GM19043 (cell line): Measurements from ENCODE around the gene PRR23E.

Experiments
- ATAC-seq: cut with Tn5 transposase; IDR thresholded peaks from one replicate; pipeline ENCODE4 v1.9.1; 2021; ENCODE audit warnings: low read depth; ENCODE audit not compliant: unreplicated experiment

Gene PRR23E

GRCh38 chr3:127206611-127207516 is 13.9 kb downstream of the PRR23E start:
- no peak for ATAC-seq

DNA sequence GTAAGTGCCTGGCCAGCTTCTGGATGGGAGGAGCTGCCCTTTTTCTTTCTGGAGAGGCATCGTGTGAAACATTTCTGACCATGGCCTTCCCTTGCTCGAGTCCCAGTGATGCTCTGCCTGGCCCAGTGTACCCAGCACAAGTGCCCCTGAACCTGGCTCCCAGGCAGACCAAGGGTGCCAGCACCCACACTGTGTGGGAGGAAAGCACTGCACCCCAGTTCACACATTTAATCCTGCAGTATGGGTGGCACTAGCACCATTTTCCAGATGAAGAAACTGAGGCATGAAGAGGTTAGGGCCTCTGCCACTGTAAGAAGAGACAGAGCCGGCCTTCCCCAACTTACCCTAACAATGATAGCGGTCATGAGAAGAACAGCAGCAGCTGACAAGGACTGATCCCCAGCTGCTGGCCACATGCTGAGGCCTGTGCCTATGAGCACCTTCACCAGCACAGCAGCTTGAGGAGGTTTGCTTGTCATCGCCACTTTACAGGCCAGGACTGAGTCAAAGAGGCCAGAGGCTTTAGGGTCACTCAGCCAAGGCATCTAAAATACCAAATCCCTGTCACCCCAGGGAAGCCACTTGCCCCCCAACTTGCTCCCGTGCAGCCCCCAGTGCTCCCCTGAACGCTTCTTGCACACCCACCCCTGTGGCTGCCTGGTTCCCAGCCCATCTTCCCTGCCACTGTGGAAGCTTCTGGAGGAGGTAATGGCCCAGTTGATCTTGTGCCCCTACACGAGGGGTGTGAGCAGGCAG is 15.0 kb downstream of the PRR23E start:
- no peak for ATAC-seq

GRCh38 chr3:127208483-127209100 is 15.7 kb downstream of the PRR23E start:
- no peak for ATAC-seq

- no peak for ATAC-seq
Measured at GRCh38 chr3:127209155-127209839, 16.4 kb downstream of the PRR23E start.

DNA sequence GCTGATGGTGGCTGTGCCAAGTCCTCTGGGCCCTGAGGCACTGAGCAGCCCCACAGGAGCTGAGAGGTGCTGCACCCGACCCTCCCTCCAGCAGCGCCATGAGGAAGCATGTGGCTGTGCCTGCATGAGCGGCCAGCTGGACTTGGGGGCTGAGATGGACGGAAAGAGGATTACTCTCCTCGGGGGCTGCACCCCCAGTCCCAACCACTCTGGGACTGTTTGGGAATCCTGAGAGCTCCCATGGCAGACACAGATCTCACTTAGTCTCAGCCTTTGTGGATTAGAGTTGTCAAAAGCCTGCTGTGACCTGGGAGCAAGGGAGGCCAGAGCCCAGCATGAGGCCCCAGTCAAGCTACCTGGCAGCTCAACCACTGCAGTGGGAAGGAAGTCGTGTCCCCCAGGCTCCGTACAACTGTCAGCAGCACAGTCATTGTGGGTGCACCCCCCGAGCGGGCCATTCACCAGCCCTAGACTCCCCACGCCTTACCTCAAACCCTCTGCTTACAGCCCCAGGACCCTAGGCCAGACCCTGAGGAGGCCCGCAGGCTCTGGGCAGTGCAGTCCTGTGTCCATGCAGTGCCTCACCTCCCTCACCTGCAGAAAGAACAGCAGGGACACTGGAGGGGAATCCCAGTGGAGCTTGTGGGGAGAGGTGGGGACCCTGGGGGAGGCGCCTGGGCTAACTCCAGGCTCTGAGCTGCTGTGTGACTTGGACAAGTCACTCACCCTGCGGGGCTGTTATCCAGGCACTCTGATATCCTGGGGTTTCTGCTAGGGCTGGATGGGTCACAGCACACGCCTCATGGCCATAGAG is 17.1 kb downstream of the PRR23E start:
- no peak for ATAC-seq

DNA sequence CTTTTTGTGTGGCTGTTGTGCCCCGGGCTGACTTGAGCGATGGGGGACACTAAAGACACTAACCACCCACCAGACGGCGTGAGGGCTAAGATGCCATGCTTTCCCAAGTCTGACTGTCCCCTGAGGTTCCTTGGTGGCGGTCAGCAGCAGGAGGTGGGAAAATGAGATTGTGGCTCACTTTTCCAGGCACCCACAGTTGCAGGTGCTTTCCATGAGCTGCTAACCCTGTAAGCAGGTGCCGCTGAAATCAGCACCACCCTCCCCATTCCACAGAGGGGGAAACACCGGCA is 17.7 kb downstream of the PRR23E start:
- ATAC-seq: no peak

- ATAC-seq: no peak
Measured at GRCh38 chr3:127211118-127212060, 18.5 kb downstream of the PRR23E start.

GRCh38 chr3:127212231-127212630 is 19.3 kb downstream of the PRR23E start:
- ATAC-seq: no peak

DNA sequence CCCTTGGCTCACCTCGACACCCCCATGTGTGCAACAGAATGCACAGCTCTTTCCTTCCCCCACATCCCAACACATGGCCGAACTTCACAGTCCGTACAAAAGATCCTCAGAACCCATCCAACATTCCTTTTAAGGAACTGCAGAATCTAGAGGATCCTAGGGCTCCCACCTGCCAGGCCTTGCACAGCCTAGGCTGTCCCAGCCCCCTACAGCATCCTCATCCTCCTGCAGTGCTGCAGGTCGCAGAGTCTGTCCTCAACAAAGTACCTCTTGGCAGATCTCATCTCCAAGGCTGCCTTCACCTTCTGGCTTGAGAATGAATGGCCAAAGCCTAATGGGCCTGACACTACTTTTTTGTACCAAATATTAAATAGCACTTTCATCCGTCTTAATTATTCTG is 19.8 kb downstream of the PRR23E start:
- no peak for ATAC-seq

DNA sequence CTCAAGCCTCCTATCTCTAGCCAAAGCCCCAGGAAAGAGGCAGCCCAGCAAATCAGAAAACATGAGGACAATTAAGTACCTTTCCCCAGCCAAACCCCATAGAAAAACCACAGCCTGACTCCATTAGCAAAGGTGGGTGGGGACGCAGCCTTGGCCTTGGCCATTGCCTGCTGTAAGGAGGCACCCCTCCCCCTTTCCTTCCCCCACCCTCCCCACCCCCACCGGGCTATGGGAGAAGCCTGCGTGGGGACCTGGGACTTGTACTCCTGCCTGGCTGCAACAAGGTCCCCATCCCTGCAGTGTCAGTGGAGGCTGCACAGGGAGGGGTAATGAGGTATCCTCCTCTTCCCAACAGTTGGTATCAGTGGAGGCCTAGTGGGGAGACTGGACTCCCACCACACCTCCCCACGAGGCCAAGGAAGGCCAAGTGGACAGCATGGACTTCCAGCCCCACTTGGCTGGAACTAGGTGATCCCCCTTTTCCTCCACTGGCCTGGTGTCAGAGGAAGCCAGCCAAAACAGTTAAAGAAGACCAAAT is 20.5 kb downstream of the PRR23E start:
- no peak for ATAC-seq

DNA sequence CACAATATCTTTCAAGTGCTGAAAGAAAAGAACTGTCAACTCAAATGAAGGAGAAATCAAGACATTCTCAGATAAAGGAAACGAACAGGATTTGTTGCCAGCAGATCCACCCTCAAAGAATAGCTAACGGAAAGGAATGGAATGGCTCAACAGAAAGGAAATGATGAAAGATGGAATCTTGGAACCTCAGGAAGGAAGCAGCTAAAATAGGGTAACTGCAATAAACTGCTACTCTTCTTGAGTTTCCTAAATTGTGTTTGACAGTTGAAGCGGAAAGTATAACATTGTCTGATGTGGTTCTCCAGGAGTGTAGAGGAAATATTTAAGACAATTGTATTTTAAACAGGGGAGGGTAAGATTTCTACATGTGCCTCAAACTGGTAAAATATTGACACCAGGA is 22.0 kb downstream of the PRR23E start:
- ATAC-seq: no peak

- ATAC-seq: no peak
Measured at GRCh38 chr3:127215714-127216414, 22.9 kb downstream of the PRR23E start.

GRCh38 chr3:127216415-127217261 is 23.7 kb downstream of the PRR23E start:
- ATAC-seq: no peak

- no peak for ATAC-seq
Measured at GRCh38 chr3:127217596-127218453, 24.9 kb downstream of the PRR23E start.

GRCh38 chr3:127218454-127218922 is 25.6 kb downstream of the PRR23E start:
- ATAC-seq: no peak

DNA sequence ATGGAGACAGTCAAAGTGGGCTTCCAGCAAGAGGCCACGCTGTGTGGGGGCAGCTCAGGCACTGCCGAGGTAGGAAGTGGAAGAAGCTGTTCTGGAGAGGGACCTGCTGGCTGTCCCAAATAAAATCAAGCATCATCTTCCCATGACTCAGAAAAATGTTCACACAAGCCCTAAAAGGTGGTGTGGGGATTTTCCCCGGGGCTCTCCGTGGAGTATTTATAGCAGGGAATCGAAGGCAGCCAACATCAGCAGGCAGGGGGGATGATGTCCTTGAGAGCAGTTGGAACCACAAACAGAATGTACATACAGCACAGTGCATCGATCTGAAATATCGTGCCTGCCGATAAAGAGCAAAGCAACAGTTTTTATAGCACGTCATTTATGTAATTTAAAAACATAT is 27.6 kb downstream of the PRR23E start:
- no peak for ATAC-seq
